ENCODE data around the gene FBXL14.
A peak's percentile ranks its signal among the peaks of the same experiment; 100 is the strongest.

Gene FBXL14

GRCh38 chr12:1633459-1633858 is 39.1 kb upstream of the FBXL14 start:
- Histone ChIP-seq H3K4me3 (ENCODE audit: low read depth in 1 of 2, low read length in 2 of 2) (no peak overlapping the region), H3K4me1 (ENCODE audit: control insufficient read depth in 1 of 2, insufficient read depth in 2 of 2, low read length in 2 of 2) (peaks cover 0 to 23% of the 10 kb centered on the region in 2 donors), H3K27ac (ENCODE audit: low read length) (no peak overlapping the region), H3K27me3 (ENCODE audit: low read depth, low read length) (peaks cover 6% of the 10 kb centered on the region), H3K36me3 (ENCODE audit: control insufficient read depth in 1 of 2, insufficient read depth in 2 of 2, low read length in 2 of 2) (no peaks in the 10 kb centered on the region), H3K9me3 (ENCODE audit: control insufficient read depth in 1 of 2, low read length in 2 of 2) (no peaks in the 10 kb centered on the region)

- H3K4me3 ChIP-seq (ENCODE audit: low read depth in 1 of 2, low read length in 2 of 2), result no peak overlapping the region
- H3K4me1 ChIP-seq (ENCODE audit: control insufficient read depth in 1 of 2, insufficient read depth in 2 of 2, low read length in 2 of 2), result peaks cover 0 to 23% of the 10 kb centered on the region in 2 donors
Observed at GRCh38 chr12:1632702-1633101, 38.3 kb upstream of the FBXL14 start.

DNA sequence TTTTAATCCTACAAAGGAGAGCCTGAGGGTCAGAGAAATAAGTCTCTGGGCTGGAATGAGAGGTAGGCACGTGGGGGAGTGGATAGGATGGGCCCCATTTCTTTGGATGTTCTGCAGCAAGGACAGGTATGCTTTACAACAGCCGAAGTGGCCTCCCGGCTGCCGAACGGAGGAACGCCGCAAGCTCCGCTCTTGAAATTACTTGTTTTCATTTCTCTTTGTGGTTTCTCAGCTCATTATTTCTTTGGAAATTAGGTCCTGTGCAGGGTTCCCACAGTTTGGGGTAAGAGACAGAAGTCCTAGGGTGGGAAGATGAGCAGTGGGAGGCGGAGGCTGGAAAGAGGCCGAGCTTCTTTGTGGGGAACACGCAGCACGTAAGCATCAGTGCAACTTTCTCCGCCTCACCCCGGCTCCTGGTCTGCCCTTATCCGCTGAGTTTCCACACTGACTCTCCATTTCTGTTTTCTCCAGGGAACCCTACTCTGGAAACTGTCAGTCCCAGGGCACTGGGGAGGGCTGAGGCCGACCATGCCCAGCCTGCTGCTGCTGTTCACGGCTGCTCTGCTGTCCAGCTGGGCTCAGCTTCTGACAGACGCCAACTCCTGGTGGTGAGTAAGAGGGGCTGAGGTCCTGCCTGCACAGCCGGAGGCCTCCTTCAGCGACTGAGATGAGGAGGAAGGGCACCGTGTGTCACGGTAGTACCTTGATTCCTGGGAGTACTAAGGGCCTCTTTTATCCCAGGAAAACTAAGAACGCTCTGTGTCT is 36.6 kb upstream of the FBXL14 start:
- peaks cover 6% of the 10 kb centered on the region for H3K27me3 ChIP-seq (ENCODE audit: low read depth, low read length)
- no peak overlapping the region for H3K27ac ChIP-seq (ENCODE audit: low read length)
- H3K9me3 ChIP-seq (ENCODE audit: control insufficient read depth in 1 of 2, low read length in 2 of 2), result no peaks in the 10 kb centered on the region
- H3K4me1 ChIP-seq (ENCODE audit: control insufficient read depth in 1 of 2, insufficient read depth in 2 of 2, low read length in 2 of 2), result peaks cover 0 to 23% of the 10 kb centered on the region in 2 donors
- H3K36me3 ChIP-seq (ENCODE audit: control insufficient read depth in 1 of 2, insufficient read depth in 2 of 2, low read length in 2 of 2), result no peaks in the 10 kb centered on the region
- H3K4me3 ChIP-seq (ENCODE audit: low read depth in 1 of 2, low read length in 2 of 2), result peak overlapping the region; percentile 48 to 72

More at GRCh38 chr12:1632702-1633101, 38.3 kb upstream of the FBXL14 start:
- Histone ChIP-seq H3K36me3 (ENCODE audit: control insufficient read depth in 1 of 2, insufficient read depth in 2 of 2, low read length in 2 of 2) (no peaks in the 10 kb centered on the region), H3K27me3 (ENCODE audit: low read depth, low read length) (peaks cover 6% of the 10 kb centered on the region), H3K9me3 (ENCODE audit: control insufficient read depth in 1 of 2, low read length in 2 of 2) (no peaks in the 10 kb centered on the region), H3K27ac (ENCODE audit: low read length) (no peak overlapping the region)

DNA sequence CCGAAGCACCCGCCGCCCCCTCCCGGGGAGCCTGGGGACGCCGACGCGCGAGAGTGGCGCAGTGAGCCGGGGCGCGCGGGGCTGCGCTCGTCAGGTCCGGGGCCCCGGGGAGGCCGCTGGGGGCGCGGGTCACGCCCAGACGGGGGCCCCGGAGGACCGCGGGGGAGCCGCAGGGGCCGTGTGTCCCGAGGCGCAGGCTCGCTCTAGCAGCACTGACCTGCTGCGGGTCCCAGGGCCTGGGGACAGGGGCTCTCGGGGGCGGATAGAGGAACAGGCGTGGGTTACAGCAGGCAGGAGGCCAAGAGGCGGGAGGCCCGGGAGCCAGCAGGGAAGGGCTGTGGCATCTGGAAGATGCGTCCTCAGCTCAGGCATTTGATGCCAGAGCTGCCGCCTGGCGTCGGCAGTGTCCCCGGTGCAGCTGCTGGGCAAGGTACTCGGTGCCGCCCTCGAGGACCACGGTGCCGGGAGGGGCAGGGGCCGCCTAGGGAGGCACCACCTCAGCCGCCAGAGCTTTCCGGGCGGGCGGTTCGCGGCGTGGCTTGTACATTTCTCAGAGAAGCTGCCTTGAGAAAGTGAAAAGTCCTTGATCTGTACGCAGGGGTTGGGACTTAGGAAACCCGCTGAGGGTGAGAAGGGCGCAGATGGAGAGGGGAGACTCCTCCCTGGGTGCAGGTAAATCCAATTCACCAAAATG is 35.9 kb upstream of the FBXL14 start:
- Histone ChIP-seq H3K4me1 (ENCODE audit: control insufficient read depth in 1 of 2, insufficient read depth in 2 of 2, low read length in 2 of 2) (peaks cover 0 to 22% of the 10 kb centered on the region in 2 donors), H3K27ac (ENCODE audit: low read length) (no peak overlapping the region), H3K9me3 (ENCODE audit: control insufficient read depth in 1 of 2, low read length in 2 of 2) (no peaks in the 10 kb centered on the region), H3K27me3 (ENCODE audit: low read depth, low read length) (peaks cover 6% of the 10 kb centered on the region), H3K36me3 (ENCODE audit: control insufficient read depth in 1 of 2, insufficient read depth in 2 of 2, low read length in 2 of 2) (no peaks in the 10 kb centered on the region), H3K4me3 (ENCODE audit: low read depth in 1 of 2, low read length in 2 of 2) (peak overlapping the region; percentile 48 to 72)

GRCh38 chr12:1629338-1630132 is 35.2 kb upstream of the FBXL14 start:
- H3K4me3 ChIP-seq (ENCODE audit: low read depth in 1 of 2, low read length in 2 of 2), result peak overlapping the region; percentile 48 to 72
- H3K36me3 ChIP-seq (ENCODE audit: control insufficient read depth in 1 of 2, insufficient read depth in 2 of 2, low read length in 2 of 2), result no peaks in the 10 kb centered on the region
- H3K4me1 ChIP-seq (ENCODE audit: control insufficient read depth in 1 of 2, insufficient read depth in 2 of 2, low read length in 2 of 2), result peaks cover 0 to 15% of the 10 kb centered on the region in 2 donors
- no peaks in the 10 kb centered on the region for H3K9me3 ChIP-seq (ENCODE audit: control insufficient read depth in 1 of 2, low read length in 2 of 2)
- peaks cover 6% of the 10 kb centered on the region for H3K27me3 ChIP-seq (ENCODE audit: low read depth, low read length)
- H3K27ac ChIP-seq (ENCODE audit: low read length), result no peak overlapping the region

DNA sequence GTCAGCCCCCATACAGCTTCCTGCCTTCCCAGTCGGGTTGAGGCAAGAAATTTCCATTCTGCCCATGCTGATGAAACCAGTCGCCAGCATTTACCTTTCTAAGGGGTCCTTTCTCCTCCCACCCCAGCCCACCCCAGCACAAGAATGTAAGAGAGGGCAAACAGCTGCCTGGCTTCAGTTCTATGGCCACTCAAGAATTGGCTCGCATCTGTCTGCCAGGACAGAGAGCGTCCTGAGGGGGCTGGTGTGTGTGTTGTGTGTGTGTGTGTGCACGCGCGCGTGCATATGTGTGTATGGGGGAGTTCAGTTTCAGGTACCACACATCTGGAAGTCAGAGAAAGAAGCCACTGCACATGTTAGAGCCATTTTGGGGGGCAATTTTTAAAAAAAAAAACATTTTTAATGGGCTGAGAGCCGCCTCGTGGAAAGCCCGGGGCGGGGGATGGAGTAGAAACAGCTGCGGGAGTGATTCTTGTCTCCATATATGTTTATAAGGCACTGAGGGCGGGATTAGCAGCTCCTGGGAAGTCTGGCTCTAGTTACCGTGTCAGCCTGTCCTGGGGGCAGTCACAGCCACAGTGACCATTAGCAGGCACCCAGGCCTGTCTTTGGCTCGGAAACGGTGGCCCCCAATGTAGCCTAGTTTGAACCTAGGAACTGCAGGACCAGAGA is 34.4 kb upstream of the FBXL14 start, which contains the start of gene WNT5B:
WNT5B (plus strand) TSS at position 566 of the 672 bp plus-strand sequence. CDS start 2,124 bp downstream, outside the sequence.
- Histone ChIP-seq H3K4me1 (ENCODE audit: control insufficient read depth in 1 of 2, insufficient read depth in 2 of 2, low read length in 2 of 2) (peaks cover 0 to 11% of the 10 kb centered on the region in 2 donors), H3K9me3 (ENCODE audit: control insufficient read depth in 1 of 2, low read length in 2 of 2) (no peaks in the 10 kb centered on the region), H3K27me3 (ENCODE audit: low read depth, low read length) (peaks cover 6% of the 10 kb centered on the region), H3K4me3 (ENCODE audit: low read depth in 1 of 2, low read length in 2 of 2) (peak within 1 kb of the TSS; percentile 48 to 72), H3K36me3 (ENCODE audit: control insufficient read depth in 1 of 2, insufficient read depth in 2 of 2, low read length in 2 of 2) (no peaks in the 10 kb centered on the region), H3K27ac (ENCODE audit: low read length) (no peak within 1 kb of the TSS)

DNA sequence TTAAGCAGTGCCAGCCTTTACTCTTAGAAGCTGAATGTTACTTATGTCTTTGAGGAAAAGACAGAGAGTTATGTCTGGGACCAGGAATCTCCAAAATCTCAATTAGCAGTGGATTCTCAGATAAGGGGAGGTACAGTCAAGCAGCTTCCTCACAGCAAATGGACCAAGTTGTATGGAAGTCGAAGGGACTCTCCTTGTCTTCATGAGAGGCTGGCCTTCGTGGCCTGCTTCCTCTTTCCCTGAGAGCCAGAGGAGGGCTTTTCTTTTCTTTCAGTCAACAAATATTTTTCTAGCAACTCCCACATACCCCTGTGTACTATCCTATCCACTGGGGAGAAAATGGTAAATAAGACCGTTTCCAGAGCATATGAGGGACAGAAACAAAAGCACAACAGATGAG is 28.0 kb upstream of the FBXL14 start:
- no peaks in the 10 kb centered on the region for H3K9me3 ChIP-seq (ENCODE audit: control insufficient read depth in 1 of 2, low read length in 2 of 2)
- no peak overlapping the region for H3K4me3 ChIP-seq (ENCODE audit: low read depth in 1 of 2, low read length in 2 of 2)
- H3K27ac ChIP-seq (ENCODE audit: low read length), result no peak overlapping the region
- no peaks in the 10 kb centered on the region for H3K27me3 ChIP-seq (ENCODE audit: low read depth, low read length)
- peaks cover 0 to 3% of the 10 kb centered on the region in 2 donors for H3K4me1 ChIP-seq (ENCODE audit: control insufficient read depth in 1 of 2, insufficient read depth in 2 of 2, low read length in 2 of 2)
- H3K36me3 ChIP-seq (ENCODE audit: control insufficient read depth in 1 of 2, insufficient read depth in 2 of 2, low read length in 2 of 2), result no peaks in the 10 kb centered on the region

- no peaks in the 10 kb centered on the region for H3K36me3 ChIP-seq (ENCODE audit: control insufficient read depth in 1 of 2, insufficient read depth in 2 of 2, low read length in 2 of 2)
- H3K4me3 ChIP-seq (ENCODE audit: low read depth in 1 of 2, low read length in 2 of 2), result no peak overlapping the region
- no peaks in the 10 kb centered on the region for H3K4me1 ChIP-seq (ENCODE audit: control insufficient read depth in 1 of 2, insufficient read depth in 2 of 2, low read length in 2 of 2)
- H3K27me3 ChIP-seq (ENCODE audit: low read depth, low read length), result no peaks in the 10 kb centered on the region
- no peaks in the 10 kb centered on the region for H3K9me3 ChIP-seq (ENCODE audit: control insufficient read depth in 1 of 2, low read length in 2 of 2)
- H3K27ac ChIP-seq (ENCODE audit: low read length), result no peak overlapping the region
Observed at GRCh38 chr12:1620092-1620491, 25.7 kb upstream of the FBXL14 start.

GRCh38 chr12:1619587-1619986 is 25.2 kb upstream of the FBXL14 start:
- no peaks in the 10 kb centered on the region for H3K27me3 ChIP-seq (ENCODE audit: low read depth, low read length)

DNA sequence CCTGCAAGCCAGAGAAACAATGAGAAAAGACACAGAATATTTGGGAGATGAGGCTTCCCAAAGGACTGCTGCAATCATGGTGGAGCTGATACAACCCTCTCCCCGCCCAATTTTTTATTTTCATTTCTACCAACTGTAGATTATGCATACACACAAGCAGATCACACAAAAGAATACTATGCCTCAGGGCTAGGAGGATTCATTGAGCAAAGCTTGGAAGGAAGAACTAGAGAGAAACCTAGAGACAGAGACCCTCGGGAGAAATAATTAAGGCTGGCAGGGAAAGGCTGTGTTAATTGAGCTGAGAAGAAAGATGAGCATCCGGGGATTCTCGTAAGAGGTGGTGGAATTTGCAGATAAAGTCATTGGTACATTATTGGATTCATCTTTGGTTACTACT is 24.8 kb upstream of the FBXL14 start:
- H3K9me3 ChIP-seq (ENCODE audit: control insufficient read depth in 1 of 2, low read length in 2 of 2), result no peaks in the 10 kb centered on the region
- no peak overlapping the region for H3K4me3 ChIP-seq (ENCODE audit: low read depth in 1 of 2, low read length in 2 of 2)
- H3K27me3 ChIP-seq (ENCODE audit: low read depth, low read length), result no peaks in the 10 kb centered on the region
- no peaks in the 10 kb centered on the region for H3K4me1 ChIP-seq (ENCODE audit: control insufficient read depth in 1 of 2, insufficient read depth in 2 of 2, low read length in 2 of 2)
- H3K36me3 ChIP-seq (ENCODE audit: control insufficient read depth in 1 of 2, insufficient read depth in 2 of 2, low read length in 2 of 2), result no peaks in the 10 kb centered on the region
- H3K27ac ChIP-seq (ENCODE audit: low read length), result no peak overlapping the region

More at GRCh38 chr12:1619587-1619986, 25.2 kb upstream of the FBXL14 start:
- no peak overlapping the region for H3K27ac ChIP-seq (ENCODE audit: low read length)
- H3K36me3 ChIP-seq (ENCODE audit: control insufficient read depth in 1 of 2, insufficient read depth in 2 of 2, low read length in 2 of 2), result no peaks in the 10 kb centered on the region
- no peaks in the 10 kb centered on the region for H3K4me1 ChIP-seq (ENCODE audit: control insufficient read depth in 1 of 2, insufficient read depth in 2 of 2, low read length in 2 of 2)
- H3K9me3 ChIP-seq (ENCODE audit: control insufficient read depth in 1 of 2, low read length in 2 of 2), result no peaks in the 10 kb centered on the region
- no peak overlapping the region for H3K4me3 ChIP-seq (ENCODE audit: low read depth in 1 of 2, low read length in 2 of 2)
